Measurements from ENCODE around the gene PTTG1IP. TPM values are rescaled to one million over a fixed set of nuclear protein-coding genes. Genes with fewer than 3 reads are reported as not detected.

Gene PTTG1IP
- total RNA-seq, 1 experiment from 2014 or later, result 116 TPM

- DNase-seq (ENCODE audit: low spot score), result no peak
Measured at GRCh38 chr21:44866780-44867179, 6.7 kb downstream of the PTTG1IP start.

GRCh38 chr21:44865561-44866280 lies 7.8 kb downstream of the PTTG1IP start:
- DNase-seq (ENCODE audit: low spot score), result peak; percentile 28

GRCh38 chr21:44862869-44863685 lies 10.4 kb downstream of the PTTG1IP start:
- DNase-seq (ENCODE audit: low spot score), result no peak

GRCh38 chr21:44858791-44859190 lies 14.7 kb downstream of the PTTG1IP start:
- no peak for DNase-seq (ENCODE audit: low spot score)

- no peak for DNase-seq (ENCODE audit: low spot score)
Measured at GRCh38 chr21:44858291-44858690, 15.2 kb downstream of the PTTG1IP start.

GRCh38 chr21:44857127-44857892 lies 16.2 kb downstream of the PTTG1IP start:
- DNase-seq (ENCODE audit: low spot score), result no peak

GRCh38 chr21:44856131-44856530 lies 17.4 kb downstream of the PTTG1IP start:
- no peak for DNase-seq (ENCODE audit: low spot score)

- DNase-seq (ENCODE audit: low spot score), result no peak
Measured at GRCh38 chr21:44855572-44855971, 17.9 kb downstream of the PTTG1IP start.

- no peak for DNase-seq (ENCODE audit: low spot score)
Measured at GRCh38 chr21:44854664-44855446, 18.6 kb downstream of the PTTG1IP start.

GRCh38 chr21:44854391-44854663 lies 19.2 kb downstream of the PTTG1IP start:
- DNase-seq (ENCODE audit: low spot score), result no peak

- DNase-seq (ENCODE audit: low spot score), result no peak
Measured at GRCh38 chr21:44853601-44854390, 19.7 kb downstream of the PTTG1IP start.

- no peak for DNase-seq (ENCODE audit: low spot score)
Measured at GRCh38 chr21:44850905-44851657, 22.4 kb downstream of the PTTG1IP start.

- DNase-seq (ENCODE audit: low spot score), result no peak
Measured at GRCh38 chr21:44850208-44850800, 23.2 kb downstream of the PTTG1IP start.

GRCh38 chr21:44849616-44850130 lies 23.8 kb downstream of the PTTG1IP start:
- DNase-seq (ENCODE audit: low spot score), result peak; percentile 31

- no peak for DNase-seq (ENCODE audit: low spot score)
Measured at GRCh38 chr21:44848821-44849521, 24.5 kb downstream of the PTTG1IP start.

- DNase-seq (ENCODE audit: low spot score), result no peak
Measured at GRCh38 chr21:44847261-44848056, 26.0 kb downstream of the PTTG1IP start.

- DNase-seq (ENCODE audit: low spot score), result peak; percentile 33
Measured at GRCh38 chr21:44846485-44847260, 26.8 kb downstream of the PTTG1IP start.

Data from HT-29 (cell line).